GM21786 (cell line): Measurements from ENCODE around the gene NPAS4.
A peak's percentile ranks its signal among the peaks of the same experiment; 100 is the strongest.
"Not testable (repeated sequence)": the region's sequence is repeated elsewhere in the genome, so short reads cannot be mapped to it uniquely, and the experiment has no call there.

ENCODE experiments used
- ATAC-seq: cut with Tn5 transposase; IDR thresholded peaks from one replicate; pipeline ENCODE4 v1.9.1; 2021; ENCODE audit not compliant: unreplicated experiment

The NPAS4 gene

DNA sequence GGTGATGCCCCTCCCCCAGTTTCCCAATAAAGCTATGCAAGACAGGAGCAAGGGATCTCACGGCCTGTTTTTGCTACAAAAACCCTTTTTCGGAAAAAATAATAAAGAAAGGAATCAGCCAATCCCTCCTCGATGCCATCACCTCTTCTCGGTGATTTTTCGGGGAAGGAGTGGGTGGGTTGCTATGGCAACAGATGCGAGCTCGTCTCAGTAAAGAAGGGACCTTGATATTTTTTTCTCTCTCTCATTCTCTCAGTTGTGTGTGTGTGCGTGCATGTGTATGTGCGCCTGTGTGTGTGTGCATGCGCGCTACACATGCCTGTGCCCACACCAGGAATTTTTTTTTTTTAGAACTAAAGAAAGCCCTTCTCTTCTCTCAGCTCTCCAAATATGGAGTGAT, 3.8 kb upstream of the NPAS4 start:
- ATAC-seq = no peak

DNA sequence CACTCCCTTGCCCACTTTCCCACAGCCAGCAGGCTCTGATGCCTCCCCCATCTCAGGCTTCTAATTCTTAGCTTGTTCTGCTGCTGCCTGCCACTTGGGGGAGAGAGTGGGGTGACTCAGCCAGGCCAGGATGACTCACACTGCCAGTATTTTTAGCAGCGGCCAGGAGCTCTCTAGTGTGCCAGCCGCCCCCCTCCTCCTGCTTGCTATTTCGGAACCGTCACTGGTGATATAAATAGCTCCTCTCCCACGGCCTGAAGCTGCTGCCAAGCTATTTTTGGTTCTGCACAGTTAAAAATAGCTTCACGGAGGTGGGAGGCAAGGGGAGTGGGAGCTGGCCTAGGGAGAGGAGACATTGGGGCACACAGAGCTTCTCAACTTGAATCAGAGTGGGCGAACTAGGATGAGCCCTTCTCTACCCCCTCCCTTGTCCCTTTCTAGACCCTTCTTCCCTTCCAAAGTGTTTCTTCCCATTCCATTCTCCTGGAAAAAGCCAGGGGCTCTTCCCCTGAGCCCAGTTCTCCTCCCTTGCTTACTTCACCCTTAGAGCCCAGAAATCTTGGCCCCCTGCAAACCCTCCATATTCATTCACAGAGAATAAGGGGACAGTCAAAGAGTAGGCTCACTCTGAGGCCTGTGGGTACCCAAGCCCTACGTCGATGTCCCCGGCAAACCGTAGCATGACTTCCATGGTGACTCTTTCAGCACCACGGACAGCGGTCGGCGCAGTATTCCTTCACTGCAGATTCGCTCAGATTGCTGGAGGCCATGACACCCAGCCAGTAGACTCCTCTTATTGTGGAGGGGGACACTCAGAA, 2.5 kb upstream of the NPAS4 start:
- peak; percentile 52 for ATAC-seq

DNA sequence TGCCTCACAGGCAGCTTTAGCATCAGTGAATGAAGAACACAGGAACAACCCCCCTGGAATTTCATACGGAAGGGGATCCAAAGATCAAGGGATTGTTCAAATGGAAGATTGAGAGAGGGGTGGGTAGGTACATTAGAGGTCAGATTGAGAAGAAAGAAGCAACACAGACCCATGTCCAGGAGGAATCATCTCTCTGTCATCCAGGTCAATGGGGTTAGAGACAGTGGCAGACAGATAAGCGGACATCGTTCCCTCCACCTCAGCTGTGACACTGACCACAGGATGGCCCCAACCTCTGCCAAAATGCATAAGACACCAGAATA, 1.9 kb upstream of the NPAS4 start:
- ATAC-seq = no peak

DNA sequence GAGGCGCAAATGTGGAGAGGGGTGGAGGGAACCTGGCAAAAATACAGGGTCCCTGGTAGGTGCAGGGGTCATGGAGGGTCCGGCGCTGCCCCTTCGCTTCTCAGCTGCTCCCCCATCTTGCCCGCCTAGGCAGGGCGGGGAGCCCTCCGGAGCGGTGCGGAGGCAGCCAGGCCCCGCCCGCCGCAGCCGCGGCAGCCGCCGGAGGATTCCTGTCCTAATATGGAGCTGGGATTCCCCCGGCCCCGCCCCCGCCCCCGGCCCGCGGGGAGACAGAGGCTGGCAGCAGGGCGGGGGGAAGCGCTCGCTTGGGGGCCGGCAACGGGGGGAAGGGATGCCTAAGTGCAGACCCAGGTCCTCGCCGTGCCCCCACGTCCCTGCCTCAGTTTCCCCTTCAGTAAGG, 1.0 kb upstream of the NPAS4 start:
- ATAC-seq = no peak

DNA sequence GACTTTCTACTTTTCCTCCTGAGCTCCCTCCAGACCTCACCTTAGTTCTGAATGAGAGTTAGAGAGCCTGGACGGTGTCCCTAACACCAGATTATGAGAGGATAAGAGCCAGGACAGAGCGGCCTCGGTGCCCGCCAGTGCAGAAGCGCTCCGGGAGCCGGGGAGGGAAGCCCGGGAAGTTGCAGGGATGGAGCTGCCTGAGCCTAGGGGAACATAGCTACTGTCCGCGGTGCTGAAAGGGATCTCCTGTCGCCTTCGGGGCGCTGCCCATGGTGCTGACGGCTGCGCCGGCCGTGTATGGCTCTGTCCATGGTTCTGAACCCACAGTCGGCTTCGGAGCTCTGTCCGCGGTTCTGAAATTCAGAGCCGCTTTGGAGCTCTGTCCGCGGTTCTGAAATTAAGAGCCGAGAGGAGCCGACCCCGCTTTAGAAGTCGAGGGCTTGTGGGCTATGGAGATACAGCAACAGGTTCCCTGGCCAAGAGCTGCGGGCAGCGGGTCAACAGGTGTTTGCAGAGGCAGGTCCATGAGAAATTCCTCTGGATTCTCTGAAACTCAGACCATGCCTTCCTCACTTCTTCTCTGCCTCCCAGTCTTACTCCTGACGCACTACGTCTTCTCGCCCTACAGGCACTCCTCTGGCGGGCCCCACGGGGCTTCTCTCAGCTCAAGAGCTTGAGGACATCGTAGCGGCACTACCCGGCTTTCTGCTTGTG, 814 bp downstream of the NPAS4 start:
- ATAC-seq = no peak

DNA sequence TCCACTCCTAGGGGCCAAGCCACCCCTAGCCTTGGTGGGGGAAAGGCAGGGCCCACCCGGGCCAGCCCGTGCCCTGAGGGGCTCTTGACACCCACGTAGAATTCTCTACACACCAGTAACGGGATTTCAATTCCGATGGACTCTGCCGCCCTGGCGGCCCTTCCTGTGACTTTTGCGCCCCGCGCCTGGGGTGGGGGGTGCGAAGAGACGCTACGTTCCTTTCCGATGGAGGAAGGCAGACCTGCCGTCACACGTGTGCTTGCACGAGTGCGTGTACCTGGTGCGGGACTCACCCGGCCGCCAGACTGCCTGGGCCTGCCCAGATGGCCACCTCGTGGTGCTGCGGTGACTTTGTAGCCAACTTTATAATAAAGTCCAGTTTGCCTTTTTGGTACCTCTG, 5.5 kb downstream of the NPAS4 start:
- no peak for ATAC-seq

DNA sequence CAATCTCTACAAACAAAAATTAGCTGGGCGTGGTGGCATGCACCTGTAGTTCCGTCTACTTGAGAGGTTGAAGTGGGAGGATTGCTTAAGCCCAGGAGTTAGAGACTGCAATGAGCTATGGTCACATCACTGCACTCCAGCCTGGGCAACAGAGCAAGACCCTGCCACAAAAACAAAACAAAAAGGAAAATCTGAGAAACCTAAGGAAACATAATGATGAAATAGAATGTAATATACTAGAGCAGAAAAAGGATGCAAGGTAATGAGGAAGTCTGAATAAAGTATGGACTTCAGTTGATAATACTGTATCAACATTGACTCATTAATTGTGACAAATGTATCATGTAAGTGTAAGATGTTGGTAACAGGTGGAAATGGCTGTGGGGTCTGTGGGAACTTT, 8.1 kb downstream of the NPAS4 start:
- no peak for ATAC-seq

DNA sequence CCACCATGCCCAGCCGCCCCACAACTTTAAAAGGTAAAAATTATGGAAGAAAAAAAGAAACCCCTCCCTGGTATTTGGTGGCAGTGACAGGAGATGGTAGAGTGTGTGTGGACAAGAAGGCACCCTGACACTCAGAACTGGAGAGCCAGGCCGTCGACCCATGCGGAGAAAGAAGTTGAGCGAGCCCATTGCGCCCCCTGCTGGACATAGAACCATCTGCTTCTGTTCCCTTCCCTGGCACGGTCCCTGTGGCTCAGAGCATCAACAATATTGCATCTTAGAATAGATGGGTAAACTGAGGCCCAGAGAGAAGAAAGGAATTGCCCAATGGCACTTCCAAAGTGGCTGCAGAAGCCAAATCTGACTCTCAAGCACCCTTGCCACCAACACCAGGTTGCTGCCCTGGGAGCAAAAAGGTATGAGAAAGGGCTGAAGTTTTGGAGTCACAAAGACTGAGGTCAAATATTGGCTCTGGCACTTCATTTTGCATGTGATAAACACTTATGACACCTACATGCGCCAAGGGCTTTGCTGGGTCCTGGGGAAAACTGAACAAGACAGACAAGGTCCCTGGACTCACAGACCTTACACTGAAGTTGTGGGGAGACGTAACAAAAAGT, 9.3 kb downstream of the NPAS4 start:
- ATAC-seq = no peak

DNA sequence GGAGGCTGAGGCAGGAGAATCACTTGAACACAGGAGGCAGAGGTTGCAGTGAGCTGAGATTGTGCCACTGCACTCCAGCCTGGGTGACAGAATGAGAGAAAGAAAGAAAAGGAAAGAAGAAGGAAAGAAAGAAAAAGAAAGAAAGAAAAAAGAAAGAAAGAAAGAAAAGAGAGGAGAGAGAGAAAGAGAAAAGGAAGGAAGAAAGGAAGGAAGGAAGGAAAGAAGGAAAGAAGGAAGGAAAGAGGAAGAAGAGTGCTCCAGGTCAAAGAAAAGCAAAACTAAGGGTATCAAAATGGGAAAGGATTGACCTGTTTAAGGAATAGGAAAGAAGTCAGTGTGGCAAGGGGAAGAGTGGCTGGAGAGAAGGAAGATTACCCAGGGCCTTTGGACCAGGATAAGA, 10.5 kb downstream of the NPAS4 start:
- not testable (repeated sequence) for ATAC-seq

DNA sequence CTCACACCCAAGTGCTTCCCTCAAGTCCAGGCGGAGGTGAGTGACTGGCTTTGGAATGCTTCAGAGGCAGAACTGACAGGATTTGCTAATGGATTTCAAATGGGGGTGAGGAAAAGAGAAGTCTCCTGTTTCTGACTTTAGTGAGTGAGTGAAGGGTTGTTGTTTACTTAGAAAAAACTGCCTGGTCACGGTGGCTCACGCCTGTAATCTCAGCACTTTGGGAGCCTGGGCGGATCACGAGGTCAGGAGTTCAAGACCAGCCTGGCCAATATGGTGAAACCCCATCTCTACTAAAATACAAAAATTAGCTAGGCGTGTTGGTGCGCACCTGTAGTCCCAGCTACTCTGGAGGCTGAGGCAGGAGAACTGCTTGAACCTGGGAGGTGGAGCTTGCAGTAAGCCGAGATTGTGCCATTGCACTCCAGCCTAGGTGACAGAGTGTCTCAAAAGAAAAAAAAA, 11.1 kb downstream of the NPAS4 start:
- not testable (repeated sequence) for ATAC-seq

DNA sequence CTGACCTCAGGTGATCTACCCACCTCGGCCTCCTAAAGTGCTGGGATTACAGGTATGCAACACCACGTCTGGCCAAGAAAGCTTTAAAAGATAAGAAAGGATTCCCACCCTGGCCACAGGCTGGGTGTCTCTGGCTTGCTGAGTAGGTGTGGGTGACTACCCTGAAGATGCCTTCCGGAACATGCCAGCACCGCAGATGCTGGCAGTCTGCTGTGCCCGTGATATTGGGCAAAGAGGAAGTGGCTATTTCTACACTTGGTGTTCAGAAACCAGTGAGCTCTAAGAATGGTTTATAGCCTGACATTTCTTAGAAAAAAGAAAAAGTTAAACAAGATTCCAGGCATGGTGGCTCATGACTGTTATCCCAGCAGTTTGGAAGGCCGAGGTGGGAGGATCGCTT, 11.8 kb downstream of the NPAS4 start:
- ATAC-seq = no peak

DNA sequence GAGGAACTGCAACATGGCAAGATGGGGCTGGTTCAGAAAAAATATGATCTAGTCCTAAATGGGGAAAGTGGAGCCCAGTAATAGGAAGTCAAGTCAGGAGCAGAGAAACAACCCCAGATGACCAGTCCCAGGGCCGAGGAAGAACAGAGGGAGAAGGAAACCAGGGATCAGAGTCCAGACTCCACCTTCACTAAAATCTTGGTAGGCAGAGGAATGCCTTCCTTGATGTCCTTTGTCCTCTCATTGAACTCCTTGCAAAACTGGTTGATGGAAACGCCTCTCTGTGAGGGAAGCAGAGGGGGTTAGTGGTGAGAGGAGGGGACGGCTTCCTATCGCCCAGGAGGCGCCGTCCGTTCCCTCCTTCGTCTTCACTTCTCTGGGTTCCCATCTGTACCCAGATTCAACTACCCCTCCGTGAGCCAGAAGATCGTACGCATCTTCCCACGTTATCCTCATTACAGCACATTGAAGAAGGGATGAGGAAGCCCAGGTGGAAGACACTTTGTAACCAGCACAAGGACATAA, 17.2 kb downstream of the NPAS4 start:
- ATAC-seq = no peak

DNA sequence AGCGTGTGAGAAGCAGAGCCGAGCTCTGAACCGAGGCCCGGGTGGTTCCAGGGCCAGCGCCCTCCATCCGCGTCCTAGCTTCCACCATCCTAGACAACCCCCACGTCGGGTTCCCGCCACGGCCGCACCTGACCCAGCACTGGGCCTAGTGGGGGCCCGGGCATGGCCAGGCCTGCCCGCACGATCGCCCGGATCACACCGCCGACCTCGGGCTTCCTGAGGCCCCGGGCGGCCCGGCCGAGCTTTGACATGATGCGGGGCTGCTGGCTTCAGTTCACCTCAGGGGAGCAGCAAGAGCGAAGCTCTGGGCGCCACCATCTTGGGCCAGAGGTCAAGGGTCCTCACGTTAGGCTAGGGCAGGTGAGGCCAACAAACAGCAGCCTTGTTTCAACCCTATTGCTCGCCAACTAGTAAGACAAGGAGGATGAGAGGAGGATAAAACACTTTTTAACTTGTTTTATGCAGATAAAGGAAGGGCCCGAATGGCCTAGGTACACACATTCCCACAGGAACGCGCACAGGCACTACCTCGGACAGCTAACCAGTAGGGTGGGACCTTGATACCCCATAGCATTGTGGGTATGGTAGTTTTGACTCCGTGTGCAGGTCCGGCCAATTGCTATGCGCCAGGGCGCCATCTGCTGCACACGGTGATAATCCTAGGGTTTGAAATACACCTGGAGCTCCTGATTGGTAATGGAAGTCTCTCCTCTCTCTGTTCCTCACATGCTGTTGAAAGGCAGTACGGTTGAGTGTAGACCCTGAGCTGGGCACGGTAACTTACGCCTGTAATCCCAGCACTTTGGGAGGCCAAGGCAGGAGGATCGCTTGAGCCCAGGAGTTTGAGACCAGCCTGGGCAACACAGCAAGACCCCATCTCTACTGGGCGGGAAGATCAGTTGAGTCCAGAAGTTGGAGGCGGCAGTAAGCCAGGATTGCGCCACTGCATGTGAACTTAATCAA, 17.9 kb downstream of the NPAS4 start, which contains the start of gene MRPL11:
Gene MRPL11 (minus strand): TSS at position 345 of the 963 bp plus-strand sequence. CDS start 94 bp downstream, at position 251.
- ATAC-seq = peak; percentile 95

DNA sequence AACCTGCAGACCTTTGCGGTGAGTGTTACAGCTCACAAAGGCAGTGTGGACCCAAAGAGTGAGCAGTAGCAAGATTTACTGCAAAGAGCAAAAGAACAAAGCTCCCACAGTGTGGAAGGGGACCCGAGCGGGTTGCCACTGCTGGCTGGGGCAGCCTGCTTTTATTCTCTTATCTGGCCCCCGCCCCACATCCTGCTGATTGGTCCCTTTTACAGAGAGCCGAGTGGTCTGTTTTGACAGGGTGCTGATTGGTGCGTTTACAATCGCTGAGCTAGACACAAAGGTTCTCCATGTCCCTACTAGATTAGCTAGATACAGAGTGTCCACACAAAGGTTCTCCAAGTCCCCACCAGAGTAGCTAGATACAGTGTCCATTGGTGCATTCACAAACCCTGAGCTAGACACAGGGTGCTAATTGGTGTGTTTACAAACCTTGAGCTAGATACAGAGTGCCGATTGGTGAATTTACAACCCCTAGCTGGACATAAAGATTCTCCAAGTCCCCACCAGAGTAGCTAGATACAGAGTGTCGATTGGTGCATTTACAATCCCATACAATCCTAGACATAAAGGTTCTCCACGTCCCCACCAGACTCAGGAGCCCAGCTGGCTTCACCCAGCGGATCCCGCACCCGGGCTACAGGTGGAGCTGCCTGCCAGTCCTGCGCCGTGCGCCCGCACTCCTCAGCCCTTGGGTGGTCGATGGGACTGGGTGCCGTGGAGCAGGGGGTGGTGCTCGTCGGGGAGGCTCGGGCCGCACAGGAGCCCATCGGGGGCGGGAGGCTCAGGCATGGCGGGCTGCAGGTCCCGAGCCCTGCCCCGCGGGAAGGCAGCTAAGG, 19.5 kb downstream of the NPAS4 start:
- not testable (repeated sequence) for ATAC-seq

DNA sequence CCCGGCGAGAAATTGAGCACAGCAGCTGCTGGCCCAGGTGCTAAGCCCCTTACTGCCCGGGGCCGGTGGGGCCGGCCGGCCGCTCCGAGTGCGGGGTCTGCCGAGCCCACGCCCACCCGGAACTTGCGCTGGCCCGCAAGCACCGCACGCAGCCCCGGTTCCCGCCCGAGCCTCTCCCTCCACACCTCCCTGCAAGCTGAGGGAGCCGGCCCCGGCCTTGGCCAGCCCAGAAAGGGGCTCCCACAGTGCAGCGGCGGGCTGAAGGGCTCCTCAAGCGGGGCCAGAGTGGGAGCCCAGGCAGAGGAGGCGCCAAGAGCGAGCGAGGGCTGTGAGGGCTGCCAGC, 20.1 kb downstream of the NPAS4 start:
- ATAC-seq = not testable (repeated sequence)

DNA sequence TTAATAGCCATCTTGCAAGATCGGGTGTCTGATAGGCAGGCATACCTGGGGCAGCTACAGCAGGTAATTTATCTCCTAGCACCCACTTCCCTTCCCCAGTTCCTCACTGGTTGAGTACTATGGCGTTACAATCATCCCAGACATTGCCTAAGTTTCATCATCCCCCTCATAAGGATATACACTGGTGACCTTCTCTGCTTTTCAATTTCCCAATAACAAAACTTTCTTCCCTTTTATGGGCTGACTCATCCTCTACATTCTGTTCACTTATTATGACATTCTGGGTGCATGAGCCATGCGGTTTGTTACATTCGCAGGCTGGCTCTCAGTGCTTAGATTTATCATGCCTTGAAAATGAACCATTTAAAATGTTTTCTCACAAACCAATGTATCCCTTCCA, 22.8 kb downstream of the NPAS4 start:
- ATAC-seq = no peak

DNA sequence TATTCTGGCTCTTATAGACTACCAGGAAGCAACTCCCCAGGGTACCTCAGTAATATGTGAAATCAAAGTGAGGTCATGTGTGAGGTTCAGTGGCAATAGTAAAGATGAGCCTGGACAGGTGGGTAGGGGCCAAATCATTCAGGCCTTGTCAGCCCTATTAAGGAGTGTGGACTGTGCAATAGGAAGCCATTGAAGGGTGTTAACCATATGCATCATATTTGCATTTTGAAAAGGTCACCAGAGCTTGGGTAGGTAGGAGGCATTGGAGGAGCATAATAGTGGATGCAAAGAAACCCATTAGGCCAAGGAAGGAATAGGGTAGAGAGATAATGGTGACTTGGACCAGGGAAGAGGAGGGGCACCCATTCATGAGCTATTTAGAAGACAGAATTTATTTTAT, 26.2 kb downstream of the NPAS4 start:
- no peak for ATAC-seq

DNA sequence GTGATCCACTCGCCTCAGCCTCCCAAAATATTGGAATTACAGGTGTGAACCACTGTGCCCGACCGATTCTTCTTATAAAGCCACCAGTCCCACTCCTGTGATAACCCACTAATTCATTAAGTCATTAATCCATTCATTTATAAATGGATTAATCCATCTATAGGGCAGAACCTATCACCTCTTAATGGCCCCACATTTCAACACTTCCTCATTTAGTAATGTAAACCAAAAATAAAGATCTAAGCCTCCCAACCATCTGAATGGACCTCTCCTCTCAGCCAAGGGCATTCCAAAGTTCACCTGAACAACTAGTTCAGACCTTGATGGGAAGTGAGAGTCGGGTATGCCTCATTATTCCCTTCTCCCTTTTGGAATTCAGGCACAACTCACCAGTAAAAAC, 27.7 kb downstream of the NPAS4 start:
- ATAC-seq = no peak

DNA sequence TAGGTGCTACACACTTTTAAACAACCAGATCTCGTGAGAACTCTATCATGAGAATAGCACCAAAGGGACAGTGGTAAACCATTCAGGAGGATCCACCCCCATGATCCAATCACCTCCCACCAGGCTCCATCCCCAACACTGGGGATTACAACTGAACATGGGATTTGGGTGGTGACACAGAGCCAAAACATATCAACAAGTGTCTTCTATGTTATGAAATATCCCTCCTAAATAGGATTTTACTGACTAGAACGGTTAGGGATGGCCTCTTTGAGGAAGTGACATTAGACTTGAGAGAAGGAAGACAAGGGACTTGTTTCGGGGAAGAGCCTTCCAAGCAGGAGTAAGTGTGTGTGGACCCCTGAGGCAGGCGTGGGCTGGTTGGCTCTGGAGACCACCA, 29.7 kb downstream of the NPAS4 start:
- no peak for ATAC-seq

DNA sequence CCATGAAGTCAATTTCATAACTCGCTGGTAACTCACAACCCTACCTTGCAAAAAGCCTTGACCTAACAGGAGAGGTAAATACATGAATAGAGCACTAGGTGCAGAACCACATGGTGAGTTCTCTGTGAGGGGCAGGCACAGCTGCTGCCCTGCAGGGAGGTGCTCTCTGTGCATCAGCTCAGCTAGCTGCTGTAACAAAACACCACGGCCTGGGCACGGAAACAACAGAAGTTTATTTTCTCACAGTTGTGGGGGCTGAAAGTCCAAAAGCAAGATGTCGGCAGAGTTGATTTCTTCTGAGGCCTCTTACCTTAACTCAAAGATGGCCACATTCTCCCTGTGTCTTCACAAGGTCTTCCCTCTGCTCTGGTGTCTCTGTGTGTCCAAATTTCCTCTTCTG, 30.8 kb downstream of the NPAS4 start:
- ATAC-seq = no peak
